ENCODE data around the gene ADAM12.

DNA sequence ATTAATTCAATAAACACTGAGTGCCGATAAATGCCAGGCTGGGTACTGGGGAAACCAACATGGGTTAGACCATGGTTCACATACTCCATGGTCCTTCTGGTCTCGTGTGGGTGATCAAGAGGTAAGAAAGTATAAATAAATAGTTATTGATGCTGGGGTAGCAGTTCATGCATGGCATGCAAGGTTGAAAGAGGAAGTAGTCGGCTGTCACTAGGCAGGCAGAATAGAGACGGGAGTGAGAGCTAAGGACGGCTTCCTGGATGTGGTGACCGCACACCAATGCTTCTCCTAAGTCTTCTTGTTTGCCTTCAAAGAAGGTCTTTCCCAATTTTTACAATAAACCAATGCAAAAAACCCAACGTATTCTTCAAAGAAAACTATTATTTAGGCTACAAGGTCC, 208.6 kb downstream of the ADAM12 start:
- TF ChIP-seq, protein P1, sequence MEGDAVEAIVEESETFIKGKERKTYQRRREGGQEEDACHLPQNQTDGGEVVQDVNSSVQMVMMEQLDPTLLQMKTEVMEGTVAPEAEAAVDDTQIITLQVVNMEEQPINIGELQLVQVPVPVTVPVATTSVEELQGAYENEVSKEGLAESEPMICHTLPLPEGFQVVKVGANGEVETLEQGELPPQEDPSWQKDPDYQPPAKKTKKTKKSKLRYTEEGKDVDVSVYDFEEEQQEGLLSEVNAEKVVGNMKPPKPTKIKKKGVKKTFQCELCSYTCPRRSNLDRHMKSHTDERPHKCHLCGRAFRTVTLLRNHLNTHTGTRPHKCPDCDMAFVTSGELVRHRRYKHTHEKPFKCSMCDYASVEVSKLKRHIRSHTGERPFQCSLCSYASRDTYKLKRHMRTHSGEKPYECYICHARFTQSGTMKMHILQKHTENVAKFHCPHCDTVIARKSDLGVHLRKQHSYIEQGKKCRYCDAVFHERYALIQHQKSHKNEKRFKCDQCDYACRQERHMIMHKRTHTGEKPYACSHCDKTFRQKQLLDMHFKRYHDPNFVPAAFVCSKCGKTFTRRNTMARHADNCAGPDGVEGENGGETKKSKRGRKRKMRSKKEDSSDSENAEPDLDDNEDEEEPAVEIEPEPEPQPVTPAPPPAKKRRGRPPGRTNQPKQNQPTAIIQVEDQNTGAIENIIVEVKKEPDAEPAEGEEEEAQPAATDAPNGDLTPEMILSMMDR (IDR thresholded peaks at IDR 0.05): no peak
- TF ChIP-seq EZH2phosphoT487 (IDR thresholded peaks at IDR 0.05) (no peak), EZH2 (IDR thresholded peaks at IDR 0.05) (no peak)
